Osteocyte (in vitro differentiated cells): ENCODE data around the gene RNF214. TPM values are rescaled to one million over a fixed set of nuclear protein-coding genes. Genes with fewer than 3 reads are reported as not detected.
A peak's percentile ranks its signal among the peaks of the same experiment; 100 is the strongest.

Source experiments
- DNase-seq: peaks from one replicate; pipeline ENCODE4 v3.0.0; 2021; ENCODE audit warnings: mixed read lengths; ENCODE audit not compliant: unreplicated experiment; ENCODE audit errors: extremely low spot score
- H3K27ac Mint-ChIP-seq: one replicate; pipeline ENCODE4 v1.8.0; 2021; ENCODE audit warnings: mild to moderate bottlenecking, mixed read lengths; ENCODE audit not compliant: unreplicated experiment
- H3K27me3 Mint-ChIP-seq: one replicate; pipeline ENCODE4 v1.8.0; 2021; ENCODE audit warnings: mixed read lengths; ENCODE audit not compliant: unreplicated experiment
- H3K36me3 Mint-ChIP-seq: one replicate; pipeline ENCODE4 v1.8.0; 2021; ENCODE audit warnings: mixed read lengths; ENCODE audit not compliant: unreplicated experiment
- H3K4me1 Mint-ChIP-seq: one replicate; pipeline ENCODE4 v1.8.0; 2021; ENCODE audit warnings: mixed read lengths; ENCODE audit not compliant: unreplicated experiment
- H3K4me3 Mint-ChIP-seq: one replicate; pipeline ENCODE4 v1.8.0; 2021; ENCODE audit warnings: mild to moderate bottlenecking, moderate library complexity, mixed read lengths; ENCODE audit not compliant: unreplicated experiment
- H3K9me3 Mint-ChIP-seq: one replicate; pipeline ENCODE4 v1.8.0; 2021; ENCODE audit warnings: mixed read lengths; ENCODE audit not compliant: unreplicated experiment
- CTCF ChIP-seq: fragments of 200-600 bp; sonication (generic); IDR thresholded peaks from 2 replicates; pipeline ENCODE4 v1.5.0; 2021; ENCODE audit warnings: antibody characterized with exemption, mild to moderate bottlenecking, moderate library complexity
- total RNA-seq: library from RNA; stranded (reverse); gene quantifications from 2 replicates; pipeline ENCODE4 v1.2.1, GENCODE V29; 2021

Gene RNF214
- total RNA-seq, 1 donor from 2014 or later, result 32.8 TPM

GRCh38 chr11:117230286-117230961 lies 2.0 kb upstream of the RNF214 start:
- H3K36me3 Mint-ChIP-seq, result peaks cover 12% of the 10 kb centered on the region
- no peaks in the 10 kb centered on the region for H3K27me3 Mint-ChIP-seq
- H3K4me3 Mint-ChIP-seq, result peak overlapping the region; percentile 98
- no peaks in the 10 kb centered on the region for H3K9me3 Mint-ChIP-seq
- no peak for DNase-seq
- peaks cover 38% of the 10 kb centered on the region for H3K4me1 Mint-ChIP-seq
- TF ChIP-seq CTCF, result no peak
- H3K27ac Mint-ChIP-seq, result no peak overlapping the region

- Mint-ChIP-seq H3K27ac (peak overlapping the region; percentile 92), H3K4me3 (peak overlapping the region; percentile 98), H3K9me3 (no peaks in the 10 kb centered on the region), H3K27me3 (no peaks in the 10 kb centered on the region), H3K4me1 (peaks cover 37% of the 10 kb centered on the region), H3K36me3 (peaks cover 12% of the 10 kb centered on the region)
- TF ChIP-seq CTCF, result no peak
- DNase-seq, result no peak
Measured at GRCh38 chr11:117230999-117231841, 1.3 kb upstream of the RNF214 start.

GRCh38 chr11:117231842-117232091 lies 704 bp upstream of the RNF214 start, which contains the start of gene PCSK7:
Gene PCSK7, minus strand, starts transcription at chr11:117232073. Its CDS starts 2,229 bp downstream, at chr11:117229844.
- Mint-ChIP-seq H3K4me3 (peak within 1 kb of the TSS; percentile 99), H3K4me1 (peaks cover 35% of the 10 kb centered on the region), H3K27me3 (no peaks in the 10 kb centered on the region), H3K27ac (peak within 1 kb of the TSS; percentile 97), H3K36me3 (peaks cover 7% of the 10 kb centered on the region), H3K9me3 (no peaks in the 10 kb centered on the region)
- DNase-seq, result no peak
- TF ChIP-seq CTCF, result no peak

- H3K27ac Mint-ChIP-seq, result peak overlapping the region; percentile 79
- H3K4me3 Mint-ChIP-seq, result peak overlapping the region; percentile 86
- DNase-seq, result no peak
- no peak for TF ChIP-seq CTCF
- H3K9me3 Mint-ChIP-seq, result no peaks in the 10 kb centered on the region
- peaks cover 35% of the 10 kb centered on the region for H3K4me1 Mint-ChIP-seq
- H3K36me3 Mint-ChIP-seq, result peaks cover 3% of the 10 kb centered on the region
- H3K27me3 Mint-ChIP-seq, result no peaks in the 10 kb centered on the region
Measured at GRCh38 chr11:117232911-117233409, 489 bp downstream of the RNF214 start.

DNA sequence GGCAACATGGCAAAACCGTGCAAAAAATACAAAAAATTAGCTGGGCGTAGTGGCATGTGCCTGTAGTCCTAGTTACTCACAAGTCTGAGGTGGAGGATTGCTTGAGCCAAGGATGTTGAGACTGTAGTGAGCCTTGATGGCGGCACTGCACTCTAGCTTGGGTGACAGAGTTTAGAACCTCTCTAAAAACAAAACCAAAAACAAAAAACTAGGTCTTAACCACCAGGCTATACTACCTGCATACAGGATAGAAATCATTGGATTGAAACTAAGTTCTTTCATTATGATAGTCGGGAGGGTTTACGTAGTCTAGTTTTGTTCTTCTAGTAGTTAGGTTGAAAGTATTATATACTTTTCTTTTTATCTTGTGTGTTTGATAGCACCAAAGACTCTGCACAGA lies 5.8 kb downstream of the RNF214 start:
- TF ChIP-seq CTCF, result no peak
- DNase-seq, result no peak
- H3K27me3 Mint-ChIP-seq, result no peaks in the 10 kb centered on the region
- peaks cover 3% of the 10 kb centered on the region for H3K36me3 Mint-ChIP-seq
- H3K4me3 Mint-ChIP-seq, result no peak overlapping the region
- no peak overlapping the region for H3K27ac Mint-ChIP-seq
- peaks cover 16% of the 10 kb centered on the region for H3K4me1 Mint-ChIP-seq
- no peaks in the 10 kb centered on the region for H3K9me3 Mint-ChIP-seq
